ENCODE results near the gene CHD9.

GRCh38 chr16:53111078-53111791 lies 56.4 kb downstream of the CHD9 start:
- TF ChIP-seq KLF1 (tag; IDR thresholded peaks at IDR 0.05) (no peak), OTX1 (CRISPR knock-in tag; IDR thresholded peaks at IDR 0.05) (no peak), MIER1 (IDR thresholded peaks at IDR 0.05; ENCODE audit: low read depth) (no peak), ZNF780A (CRISPR knock-in tag; IDR thresholded peaks at IDR 0.05) (no peak), ZFP1 (CRISPR knock-in tag; IDR thresholded peaks at IDR 0.05) (no peak), MTA2 (IDR thresholded peaks at IDR 0.05; ENCODE audit: low read depth) (no peak), CTCF (IDR thresholded peaks at IDR 0.05 in 2 of 3, conservative IDR thresholded peaks at IDR 0.05 in 1 of 3; ENCODE audit: insufficient read depth in 2 of 3, low read depth in 1 of 3, low read length in 3 of 3) (no peak), ZNF146 (CRISPR knock-in tag; IDR thresholded peaks at IDR 0.05; ENCODE audit: unreplicated experiment) (no peak), SAFB2 (IDR thresholded peaks at IDR 0.05; ENCODE audit: borderline replicate concordance, low read depth, low read length, severe bottlenecking) (no peak), BCL6 (CRISPR knock-in tag; IDR thresholded peaks at IDR 0.05) (no peak), ZHX1 (conservative IDR thresholded peaks at IDR 0.05; ENCODE audit: low read length) (no peak), ETS1 (conservative IDR thresholded peaks at IDR 0.05; ENCODE audit: control insufficient read depth, low read depth, low read length) (no peak), NFRKB (IDR thresholded peaks at IDR 0.05; ENCODE audit: low read depth) (no peak)
